HUES6 (cell line): Measurements from ENCODE around the gene FBXL13.

Source experiments
- H3K27ac ChIP-seq: 2 replicates; pipeline ENCODE4 v1.7.0; 2013; ENCODE audit warnings: low read depth, mild to moderate bottlenecking, low read length, inconsistent platforms
- H3K27me3 ChIP-seq: 2 replicates; pipeline ENCODE4 v1.6.1; 2013; ENCODE audit warnings: low read length; ENCODE audit not compliant: control insufficient read depth, insufficient read depth
- H3K36me3 ChIP-seq: 2 replicates; pipeline ENCODE4 v1.6.1; 2013; ENCODE audit warnings: low read length; ENCODE audit not compliant: control insufficient read depth, insufficient read depth
- H3K4me1 ChIP-seq: 2 replicates; pipeline ENCODE4 v1.6.1; 2013; ENCODE audit warnings: low read length; ENCODE audit not compliant: control insufficient read depth, insufficient read depth
- H3K4me3 ChIP-seq: 2 replicates; pipeline ENCODE4 v1.5.1; 2013; ENCODE audit warnings: low read depth, low read length
- H3K9ac ChIP-seq: one replicate; pipeline ENCODE4 v1.6.1; 2013; ENCODE audit warnings: mild to moderate bottlenecking, low read length
- H3K9me3 ChIP-seq: 2 replicates; pipeline ENCODE4 v1.6.1; 2013; ENCODE audit warnings: low read depth, low read length; ENCODE audit not compliant: control insufficient read depth, insufficient read depth

The FBXL13 gene

DNA sequence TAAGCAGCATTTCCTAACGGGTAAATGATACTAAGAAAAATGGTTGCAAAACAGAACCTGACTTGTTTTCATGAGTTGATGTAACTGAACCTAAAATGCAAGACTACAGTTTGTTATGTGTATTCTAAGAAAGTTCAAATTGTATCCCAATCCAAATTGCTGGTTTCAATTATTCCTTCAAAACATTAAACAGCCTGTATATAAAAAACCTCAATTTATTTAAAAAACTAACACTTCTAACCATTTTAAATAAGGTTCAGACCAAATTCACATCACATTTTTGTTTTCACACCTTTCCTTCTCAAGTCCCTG lies 80.9 kb downstream of the FBXL13 start:
- H3K4me1 ChIP-seq: no peaks in the 10 kb centered on the region; the same call in 1 of the 2 replicates
- H3K9ac ChIP-seq: no peak overlapping the region
- no peak overlapping the region for H3K4me3 ChIP-seq
- H3K27me3 ChIP-seq: no peaks in the 10 kb centered on the region
- H3K9me3 ChIP-seq: no peaks in the 10 kb centered on the region
- no peaks in the 10 kb centered on the region for H3K36me3 ChIP-seq
- no peak overlapping the region for H3K27ac ChIP-seq

DNA sequence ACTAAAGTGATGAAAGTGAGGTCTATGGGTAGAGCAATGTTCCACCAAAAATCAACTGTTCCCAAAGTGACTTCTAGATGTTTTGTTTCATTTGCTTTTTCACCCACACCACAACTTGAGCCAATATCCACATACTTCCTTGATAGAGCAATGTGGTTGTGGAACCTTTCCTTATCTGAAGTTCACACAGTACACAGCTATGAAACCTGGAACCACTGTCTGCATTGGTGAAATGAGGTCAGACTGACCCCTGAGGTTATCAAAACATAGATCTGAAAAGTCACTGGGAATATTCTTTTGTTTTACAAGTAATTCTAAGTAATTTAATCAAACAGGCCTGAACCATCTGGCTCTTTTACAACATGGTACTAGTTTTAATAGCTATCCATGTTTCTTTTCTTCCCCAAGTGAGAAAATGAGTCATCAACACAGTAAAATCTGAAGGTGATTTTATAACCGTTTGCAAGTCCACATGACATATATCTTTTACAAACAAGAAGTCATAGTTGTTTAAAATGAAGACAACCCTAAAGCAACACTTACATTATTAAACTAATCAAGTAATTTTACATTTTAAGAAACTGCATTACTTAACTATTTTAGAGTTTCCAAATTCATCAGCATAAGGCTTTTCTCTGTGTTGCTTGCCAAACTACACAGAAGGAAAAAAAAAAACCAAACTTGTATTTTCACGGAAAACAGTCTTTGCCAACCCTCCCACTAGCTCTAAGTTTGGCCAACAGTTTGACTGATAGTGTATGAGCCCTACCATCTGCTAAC lies 81.5 kb downstream of the FBXL13 start:
- H3K27ac ChIP-seq: no peak overlapping the region
- H3K27me3 ChIP-seq: no peaks in the 10 kb centered on the region
- H3K4me1 ChIP-seq: no peaks in the 10 kb centered on the region; the same call in 1 of the 2 replicates
- no peak overlapping the region for H3K4me3 ChIP-seq
- no peaks in the 10 kb centered on the region for H3K9me3 ChIP-seq
- H3K9ac ChIP-seq: no peak overlapping the region
- H3K36me3 ChIP-seq: no peaks in the 10 kb centered on the region

DNA sequence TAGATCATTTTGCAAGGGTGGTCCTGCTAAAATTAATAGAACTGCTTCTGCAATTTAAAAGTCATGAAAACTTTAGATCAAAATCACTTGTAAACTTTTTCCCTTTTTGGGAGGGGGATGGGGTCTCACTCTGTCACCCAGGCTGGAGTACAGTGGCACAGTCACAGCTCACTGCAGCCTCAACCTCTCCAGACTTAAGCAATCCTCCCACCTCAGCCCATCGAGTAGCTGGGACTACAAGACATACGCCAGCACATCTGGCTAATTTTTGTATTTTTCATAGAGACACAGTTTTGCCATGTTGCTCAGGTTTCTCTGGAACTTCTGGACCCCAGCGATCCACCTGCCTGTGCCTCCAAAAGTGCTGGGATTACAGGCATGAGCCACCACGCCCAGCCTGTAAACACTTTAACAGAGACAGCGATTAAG lies 82.1 kb downstream of the FBXL13 start:
- Histone ChIP-seq H3K4me1 (no peaks in the 10 kb centered on the region; the same call in 1 of the 2 replicates), H3K9me3 (no peaks in the 10 kb centered on the region), H3K9ac (no peak overlapping the region), H3K27me3 (no peaks in the 10 kb centered on the region), H3K36me3 (no peaks in the 10 kb centered on the region), H3K27ac (no peak overlapping the region), H3K4me3 (no peak overlapping the region)

DNA sequence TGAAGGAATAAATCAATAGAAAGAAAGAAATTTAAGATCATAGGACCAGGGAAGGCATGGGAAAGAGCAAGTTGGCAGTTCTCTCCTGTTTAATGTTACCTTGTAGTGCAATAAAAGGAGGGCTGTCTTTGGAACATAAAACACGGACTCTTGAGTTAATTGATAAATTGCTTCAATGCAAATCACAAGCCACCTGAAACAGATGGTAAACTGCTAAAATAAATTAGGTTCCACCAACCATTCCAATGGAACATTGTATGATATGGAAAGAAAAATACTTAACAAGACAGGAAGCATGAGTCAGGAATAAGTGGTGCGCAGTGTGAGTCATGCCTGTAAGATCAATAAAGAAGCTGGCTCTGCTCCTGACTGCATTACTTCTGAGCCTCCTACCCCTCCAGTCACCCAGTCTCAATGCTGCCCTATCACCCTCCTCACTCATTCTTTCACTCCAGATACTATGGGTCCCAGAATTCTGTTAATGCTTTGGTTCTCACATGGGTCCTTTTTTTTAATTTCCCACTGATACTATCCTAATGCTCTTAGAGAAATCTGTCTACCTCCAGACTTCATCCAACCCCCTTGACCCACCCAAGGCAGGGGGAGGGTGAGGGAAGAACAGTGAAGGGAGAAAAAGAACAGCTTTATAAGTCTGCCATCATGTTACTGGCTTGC lies 82.9 kb downstream of the FBXL13 start:
- Histone ChIP-seq H3K9me3 (no peaks in the 10 kb centered on the region), H3K4me1 (no peaks in the 10 kb centered on the region; the same call in 1 of the 2 replicates), H3K27me3 (no peaks in the 10 kb centered on the region), H3K36me3 (no peaks in the 10 kb centered on the region), H3K9ac (no peak overlapping the region), H3K27ac (no peak overlapping the region), H3K4me3 (no peak overlapping the region)

DNA sequence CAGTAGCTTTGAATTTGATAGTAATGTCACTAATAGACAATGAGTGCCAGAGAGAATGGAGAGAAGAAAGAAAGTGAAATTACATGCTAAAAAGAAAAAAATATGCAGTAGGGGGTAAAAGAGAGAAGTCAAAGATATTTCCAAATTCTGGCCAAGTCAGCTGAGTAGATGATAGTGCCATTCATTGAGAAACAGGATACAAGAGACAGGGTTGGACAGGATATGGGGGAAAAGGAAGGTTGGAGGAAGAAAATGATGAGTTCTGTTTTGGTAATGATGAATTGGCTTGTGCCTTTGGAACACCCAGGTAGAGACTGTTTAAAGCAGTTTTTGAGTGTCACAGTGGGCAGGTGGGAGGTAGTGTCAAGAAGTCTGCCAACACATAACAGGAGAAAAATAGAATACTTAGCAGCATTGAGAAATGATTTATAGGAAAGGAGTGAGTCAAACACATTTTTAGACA lies 83.5 kb downstream of the FBXL13 start:
- H3K4me3 ChIP-seq: no peak overlapping the region

DNA sequence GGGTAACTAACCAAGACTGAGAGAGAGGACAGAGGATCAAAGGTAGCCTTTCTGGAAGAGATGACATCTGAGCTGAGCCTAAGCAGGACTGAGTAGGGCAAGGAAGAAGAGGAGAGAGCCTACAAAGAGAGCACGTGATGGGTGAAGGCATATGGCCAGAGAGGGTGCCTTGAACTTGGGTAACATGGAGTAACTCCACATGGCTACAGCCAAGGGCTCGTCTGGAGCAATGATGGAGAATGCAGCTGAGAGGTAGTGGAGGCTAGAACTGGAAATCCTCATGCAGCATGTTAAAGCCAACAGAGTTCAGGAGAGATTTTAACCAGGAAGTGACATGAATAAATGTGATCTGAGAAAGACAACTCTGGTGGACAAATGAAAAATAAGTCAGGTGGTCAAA lies 84.0 kb downstream of the FBXL13 start:
- no peaks in the 10 kb centered on the region for H3K9me3 ChIP-seq
- H3K27ac ChIP-seq: no peak overlapping the region
- H3K9ac ChIP-seq: no peak overlapping the region
- no peaks in the 10 kb centered on the region; the same call in 1 of the 2 replicates for H3K4me1 ChIP-seq
- H3K36me3 ChIP-seq: no peaks in the 10 kb centered on the region
- H3K4me3 ChIP-seq: no peak overlapping the region
- H3K27me3 ChIP-seq: no peaks in the 10 kb centered on the region

More for the DNA sequence above, 83.5 kb downstream of the FBXL13 start:
- no peaks in the 10 kb centered on the region for H3K9me3 ChIP-seq
- no peaks in the 10 kb centered on the region; the same call in 1 of the 2 replicates for H3K4me1 ChIP-seq
- no peaks in the 10 kb centered on the region for H3K27me3 ChIP-seq
- H3K27ac ChIP-seq: no peak overlapping the region
- H3K9ac ChIP-seq: no peak overlapping the region
- no peaks in the 10 kb centered on the region for H3K36me3 ChIP-seq

DNA sequence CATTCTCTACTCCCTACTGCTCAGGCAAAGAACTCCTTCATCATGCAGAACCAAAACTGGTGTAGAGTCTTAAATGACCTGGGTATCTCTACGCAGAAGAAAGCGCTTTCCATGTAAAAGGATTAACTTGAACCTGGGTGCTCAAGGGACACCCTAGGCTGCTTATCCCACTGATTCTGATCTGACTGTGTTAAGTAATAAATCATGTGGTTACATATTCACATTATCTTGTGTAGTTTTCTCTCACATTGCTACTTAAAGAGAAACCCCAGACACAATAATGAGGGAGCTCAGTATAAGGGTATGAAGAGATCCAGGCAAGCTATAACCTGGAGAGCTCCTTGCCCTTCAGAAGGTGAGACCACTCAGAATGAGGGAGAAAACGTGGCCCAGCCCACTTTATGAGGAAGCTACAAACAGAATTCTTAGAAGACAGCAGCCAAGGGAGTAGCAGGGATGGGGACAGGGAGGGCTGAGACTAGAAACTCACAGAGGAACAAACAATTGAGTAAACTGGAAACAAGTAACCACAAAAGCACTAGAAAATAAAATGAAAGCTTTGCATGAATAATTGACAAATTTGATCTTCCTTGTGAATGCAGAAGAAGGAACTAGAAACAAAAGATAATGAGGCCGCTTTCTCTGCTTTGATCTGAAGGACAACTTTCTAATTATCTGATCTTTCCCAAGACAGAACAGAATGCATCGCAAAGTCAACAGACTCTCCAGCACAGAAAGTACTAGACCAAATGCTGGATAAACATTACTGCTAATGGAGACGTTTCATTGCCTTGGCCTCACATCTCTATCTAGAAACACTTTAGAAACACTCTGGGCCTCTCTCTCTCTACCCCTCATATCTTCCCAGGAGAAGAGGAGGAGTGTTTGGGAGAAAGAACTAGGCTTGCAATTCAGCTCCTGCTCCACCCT lies 85.7 kb downstream of the FBXL13 start:
- Histone ChIP-seq H3K27me3 (no peaks in the 10 kb centered on the region), H3K4me1 (no peaks in the 10 kb centered on the region; the same call in 1 of the 2 replicates), H3K27ac (no peak overlapping the region), H3K4me3 (no peak overlapping the region), H3K9ac (no peak overlapping the region), H3K9me3 (no peaks in the 10 kb centered on the region), H3K36me3 (no peaks in the 10 kb centered on the region)

DNA sequence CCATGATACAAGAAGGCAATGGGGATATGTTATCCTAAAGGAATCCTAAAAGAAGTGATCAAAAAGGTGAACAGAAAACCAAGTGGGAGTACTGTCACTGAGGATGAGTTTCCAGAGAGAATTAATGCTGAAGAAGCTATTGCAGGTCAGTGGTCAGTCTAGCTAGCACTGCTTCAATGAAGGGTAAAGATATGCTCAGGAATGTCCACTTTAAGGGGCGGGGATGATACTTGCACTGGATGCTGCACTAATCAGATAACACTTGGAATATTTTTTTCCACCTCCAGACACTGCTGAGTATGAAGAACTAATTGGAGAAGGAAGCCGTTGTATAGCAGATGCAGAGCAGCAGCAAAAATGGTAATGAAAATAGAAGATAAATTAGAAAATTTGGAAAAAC lies 86.5 kb downstream of the FBXL13 start:
- no peak overlapping the region for H3K4me3 ChIP-seq
- H3K27me3 ChIP-seq: no peaks in the 10 kb centered on the region
- no peaks in the 10 kb centered on the region; the same call in 1 of the 2 replicates for H3K4me1 ChIP-seq
- no peaks in the 10 kb centered on the region for H3K36me3 ChIP-seq
- no peak overlapping the region for H3K9ac ChIP-seq
- no peaks in the 10 kb centered on the region for H3K9me3 ChIP-seq
- no peak overlapping the region for H3K27ac ChIP-seq

DNA sequence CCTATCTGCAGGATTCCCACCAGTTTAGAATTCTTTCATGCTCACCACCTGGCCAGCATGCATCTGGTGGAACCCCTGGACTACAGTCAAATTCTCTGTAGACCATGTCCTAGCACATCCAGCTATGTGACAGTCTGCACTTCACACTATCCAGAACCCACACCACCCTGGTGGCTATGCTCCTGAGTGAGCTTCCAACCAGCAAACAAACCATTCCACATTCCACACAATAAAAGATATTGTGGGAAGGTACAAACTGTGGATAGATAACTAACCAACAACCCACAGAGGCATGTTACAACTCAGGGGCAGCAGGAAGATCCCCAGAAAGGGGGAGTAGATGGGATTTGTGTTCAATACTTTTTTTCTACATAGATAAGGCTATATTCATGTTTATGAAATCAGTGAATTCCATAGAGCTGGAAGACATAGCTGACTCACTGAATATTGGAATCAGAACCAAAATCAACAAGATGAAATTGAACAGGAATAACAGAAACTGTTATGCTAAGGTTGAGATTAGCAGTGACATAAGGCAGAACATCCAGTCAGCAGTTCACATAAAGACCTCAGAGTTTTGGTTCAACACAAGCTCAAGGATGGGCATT lies 89.3 kb downstream of the FBXL13 start:
- H3K9me3 ChIP-seq: no peaks in the 10 kb centered on the region
- H3K27ac ChIP-seq: no peak overlapping the region
- H3K4me3 ChIP-seq: no peak overlapping the region
- H3K36me3 ChIP-seq: no peaks in the 10 kb centered on the region
- no peaks in the 10 kb centered on the region for H3K4me1 ChIP-seq
- no peaks in the 10 kb centered on the region for H3K27me3 ChIP-seq
- H3K9ac ChIP-seq: no peak overlapping the region

DNA sequence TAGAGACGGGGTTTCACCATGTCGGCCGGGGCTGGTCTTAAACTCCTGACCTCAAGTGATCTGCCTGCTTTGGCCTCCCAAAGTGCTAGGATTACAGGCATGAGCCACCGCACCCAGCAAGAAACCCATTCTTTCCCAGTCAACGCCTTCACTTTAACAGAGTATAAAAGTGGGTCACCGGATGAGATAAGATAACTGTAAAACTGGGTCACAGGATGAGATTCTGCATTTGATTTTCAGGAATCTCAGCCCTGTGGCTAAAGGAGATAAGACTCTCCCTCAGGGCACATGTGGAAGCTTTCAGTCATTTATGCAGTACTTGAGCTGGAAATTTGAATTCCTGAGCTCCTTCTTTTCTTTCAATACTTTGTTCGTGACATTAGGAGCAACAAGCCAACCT lies 91.0 kb downstream of the FBXL13 start:
- Histone ChIP-seq H3K27me3 (no peaks in the 10 kb centered on the region), H3K4me1 (peaks cover 4% of the 10 kb centered on the region), H3K27ac (no peak overlapping the region), H3K4me3 (no peak overlapping the region), H3K36me3 (no peaks in the 10 kb centered on the region), H3K9ac (no peak overlapping the region), H3K9me3 (no peaks in the 10 kb centered on the region)
